ENCODE data around the gene RBKS. TPM values are rescaled to one million over a fixed set of nuclear protein-coding genes. Genes with fewer than 3 reads are reported as not detected.

RBKS gene
- total RNA-seq, 1 donor, result 12.1 TPM

- Histone ChIP-seq H3K9me3 (ENCODE audit: low read depth, low read length) (no peaks in the 10 kb centered on the region), H3K4me1 (ENCODE audit: insufficient read depth, low read length) (peaks cover 60% of the 10 kb centered on the region), H3K27me3 (ENCODE audit: insufficient read depth, low read length) (no peaks in the 10 kb centered on the region), H3K4me3 (ENCODE audit: low read length) (no peak overlapping the region)
Measured at GRCh38 chr2:27809761-27810241, 80.4 kb downstream of the RBKS start.

GRCh38 chr2:27808984-27809383 lies 81.2 kb downstream of the RBKS start:
- Histone ChIP-seq H3K27me3 (ENCODE audit: insufficient read depth, low read length) (no peaks in the 10 kb centered on the region), H3K4me3 (ENCODE audit: low read length) (no peak overlapping the region), H3K4me1 (ENCODE audit: insufficient read depth, low read length) (peaks cover 63% of the 10 kb centered on the region), H3K9me3 (ENCODE audit: low read depth, low read length) (no peaks in the 10 kb centered on the region)

GRCh38 chr2:27808418-27808817 lies 81.8 kb downstream of the RBKS start:
- Histone ChIP-seq H3K4me3 (ENCODE audit: low read length) (no peak overlapping the region), H3K27me3 (ENCODE audit: insufficient read depth, low read length) (no peaks in the 10 kb centered on the region), H3K9me3 (ENCODE audit: low read depth, low read length) (no peaks in the 10 kb centered on the region), H3K4me1 (ENCODE audit: insufficient read depth, low read length) (peaks cover 68% of the 10 kb centered on the region)

GRCh38 chr2:27807476-27807875 lies 82.7 kb downstream of the RBKS start:
- H3K4me1 ChIP-seq (ENCODE audit: insufficient read depth, low read length), result peaks cover 78% of the 10 kb centered on the region
- no peaks in the 10 kb centered on the region for H3K27me3 ChIP-seq (ENCODE audit: insufficient read depth, low read length)
- H3K9me3 ChIP-seq (ENCODE audit: low read depth, low read length), result no peaks in the 10 kb centered on the region
- H3K4me3 ChIP-seq (ENCODE audit: low read length), result no peak overlapping the region

- Histone ChIP-seq H3K27me3 (ENCODE audit: insufficient read depth, low read length) (no peaks in the 10 kb centered on the region), H3K4me1 (ENCODE audit: insufficient read depth, low read length) (peaks cover 76% of the 10 kb centered on the region), H3K9me3 (ENCODE audit: low read depth, low read length) (no peaks in the 10 kb centered on the region), H3K4me3 (ENCODE audit: low read length) (no peak overlapping the region)
Measured at GRCh38 chr2:27806311-27807059, 83.7 kb downstream of the RBKS start.

- H3K4me3 ChIP-seq (ENCODE audit: low read length), result no peak overlapping the region
- H3K4me1 ChIP-seq (ENCODE audit: insufficient read depth, low read length), result peaks cover 62% of the 10 kb centered on the region
- H3K9me3 ChIP-seq (ENCODE audit: low read depth, low read length), result no peaks in the 10 kb centered on the region
- no peaks in the 10 kb centered on the region for H3K27me3 ChIP-seq (ENCODE audit: insufficient read depth, low read length)
Measured at GRCh38 chr2:27805180-27805579, 85.0 kb downstream of the RBKS start.

GRCh38 chr2:27804146-27804545 lies 86.0 kb downstream of the RBKS start:
- Histone ChIP-seq H3K27me3 (ENCODE audit: insufficient read depth, low read length) (no peaks in the 10 kb centered on the region), H3K4me3 (ENCODE audit: low read length) (no peak overlapping the region), H3K9me3 (ENCODE audit: low read depth, low read length) (no peaks in the 10 kb centered on the region), H3K4me1 (ENCODE audit: insufficient read depth, low read length) (peaks cover 54% of the 10 kb centered on the region)

- no peak overlapping the region for H3K4me3 ChIP-seq (ENCODE audit: low read length)
- peaks cover 51% of the 10 kb centered on the region for H3K4me1 ChIP-seq (ENCODE audit: insufficient read depth, low read length)
- H3K9me3 ChIP-seq (ENCODE audit: low read depth, low read length), result no peaks in the 10 kb centered on the region
- H3K27me3 ChIP-seq (ENCODE audit: insufficient read depth, low read length), result no peaks in the 10 kb centered on the region
Measured at GRCh38 chr2:27803046-27803445, 87.1 kb downstream of the RBKS start.

- Histone ChIP-seq H3K9me3 (ENCODE audit: low read depth, low read length) (no peaks in the 10 kb centered on the region), H3K4me3 (ENCODE audit: low read length) (no peak overlapping the region), H3K4me1 (ENCODE audit: insufficient read depth, low read length) (peaks cover 56% of the 10 kb centered on the region), H3K27me3 (ENCODE audit: insufficient read depth, low read length) (no peaks in the 10 kb centered on the region)
Measured at GRCh38 chr2:27802547-27802946, 87.6 kb downstream of the RBKS start.

GRCh38 chr2:27800856-27801255 lies 89.3 kb downstream of the RBKS start:
- no peaks in the 10 kb centered on the region for H3K9me3 ChIP-seq (ENCODE audit: low read depth, low read length)
- H3K4me1 ChIP-seq (ENCODE audit: insufficient read depth, low read length), result peaks cover 64% of the 10 kb centered on the region

GRCh38 chr2:27799646-27800010 lies 90.6 kb downstream of the RBKS start:
- H3K4me1 ChIP-seq (ENCODE audit: insufficient read depth, low read length), result peaks cover 63% of the 10 kb centered on the region
- H3K27me3 ChIP-seq (ENCODE audit: insufficient read depth, low read length), result no peaks in the 10 kb centered on the region
- H3K9me3 ChIP-seq (ENCODE audit: low read depth, low read length), result no peaks in the 10 kb centered on the region
- H3K4me3 ChIP-seq (ENCODE audit: low read length), result no peak overlapping the region

More at GRCh38 chr2:27800856-27801255, 89.3 kb downstream of the RBKS start:
- H3K27me3 ChIP-seq (ENCODE audit: insufficient read depth, low read length), result no peaks in the 10 kb centered on the region
- no peak overlapping the region for H3K4me3 ChIP-seq (ENCODE audit: low read length)

GRCh38 chr2:27798948-27799645 lies 91.1 kb downstream of the RBKS start:
- Histone ChIP-seq H3K9me3 (ENCODE audit: low read depth, low read length) (no peaks in the 10 kb centered on the region), H3K27me3 (ENCODE audit: insufficient read depth, low read length) (no peaks in the 10 kb centered on the region), H3K4me3 (ENCODE audit: low read length) (no peak overlapping the region), H3K4me1 (ENCODE audit: insufficient read depth, low read length) (peaks cover 58% of the 10 kb centered on the region)

GRCh38 chr2:27798486-27798885 lies 91.7 kb downstream of the RBKS start:
- no peaks in the 10 kb centered on the region for H3K27me3 ChIP-seq (ENCODE audit: insufficient read depth, low read length)
- H3K4me1 ChIP-seq (ENCODE audit: insufficient read depth, low read length), result peaks cover 53% of the 10 kb centered on the region
- H3K4me3 ChIP-seq (ENCODE audit: low read length), result no peak overlapping the region
- H3K9me3 ChIP-seq (ENCODE audit: low read depth, low read length), result no peaks in the 10 kb centered on the region

- H3K27me3 ChIP-seq (ENCODE audit: insufficient read depth, low read length), result no peaks in the 10 kb centered on the region
- no peak overlapping the region for H3K4me3 ChIP-seq (ENCODE audit: low read length)
- H3K9me3 ChIP-seq (ENCODE audit: low read depth, low read length), result no peaks in the 10 kb centered on the region
- peaks cover 47% of the 10 kb centered on the region for H3K4me1 ChIP-seq (ENCODE audit: insufficient read depth, low read length)
Measured at GRCh38 chr2:27797841-27798240, 92.3 kb downstream of the RBKS start.

- Histone ChIP-seq H3K4me1 (ENCODE audit: insufficient read depth, low read length) (peaks cover 47% of the 10 kb centered on the region), H3K27me3 (ENCODE audit: insufficient read depth, low read length) (no peaks in the 10 kb centered on the region), H3K9me3 (ENCODE audit: low read depth, low read length) (no peaks in the 10 kb centered on the region), H3K4me3 (ENCODE audit: low read length) (no peak overlapping the region)
Measured at GRCh38 chr2:27796791-27797765, 93.1 kb downstream of the RBKS start.

All from mononuclear cell (primary cell).